ENCODE measurements around the gene STUM.

DNA sequence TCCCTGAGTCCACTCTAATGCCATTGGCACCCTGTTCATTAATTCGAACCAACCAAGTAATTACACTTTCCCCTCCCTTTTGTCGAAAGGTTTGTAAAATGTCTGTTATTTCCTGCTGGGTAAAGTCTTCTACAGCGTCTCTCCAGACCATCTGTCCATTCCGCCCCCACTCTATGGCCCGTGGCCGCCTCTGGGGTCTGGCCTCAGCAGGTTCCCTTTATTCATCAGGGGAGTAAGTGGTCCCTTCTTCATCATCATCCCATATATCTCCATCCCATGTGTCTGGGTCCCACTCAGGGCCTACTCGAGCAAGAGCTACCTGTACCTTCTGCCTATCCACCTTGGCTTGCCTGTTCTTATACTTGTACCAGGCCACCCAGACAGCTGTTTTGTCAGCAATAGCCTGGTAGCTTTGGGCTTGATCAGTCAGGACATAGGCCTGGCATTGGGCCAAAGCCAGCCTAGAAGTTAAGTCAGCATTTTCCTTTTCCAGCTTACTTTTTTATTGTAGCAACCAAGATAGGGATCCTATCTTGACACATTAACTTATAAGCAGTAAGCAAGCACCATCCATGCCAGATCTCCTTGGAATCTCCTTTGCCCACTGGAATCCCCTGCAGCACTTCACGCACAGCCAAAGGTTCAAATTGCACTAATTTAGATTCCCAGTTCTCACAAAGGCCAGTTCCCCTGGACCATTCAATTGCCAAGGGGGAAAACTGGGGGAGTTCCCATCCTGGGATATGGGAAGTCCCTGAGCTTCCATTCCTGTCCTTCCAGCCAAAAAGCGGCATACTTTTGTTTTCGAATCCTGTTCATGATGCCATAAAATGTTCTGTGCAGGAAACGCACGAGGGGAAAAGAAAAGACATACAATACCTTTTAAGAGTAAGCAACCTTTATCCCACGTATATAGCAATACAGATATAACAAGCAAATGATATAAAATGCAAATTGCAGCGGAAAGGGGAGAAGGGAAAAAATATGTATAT, 6.6 kb upstream of the STUM start:
- TF ChIP-seq, protein P1, sequence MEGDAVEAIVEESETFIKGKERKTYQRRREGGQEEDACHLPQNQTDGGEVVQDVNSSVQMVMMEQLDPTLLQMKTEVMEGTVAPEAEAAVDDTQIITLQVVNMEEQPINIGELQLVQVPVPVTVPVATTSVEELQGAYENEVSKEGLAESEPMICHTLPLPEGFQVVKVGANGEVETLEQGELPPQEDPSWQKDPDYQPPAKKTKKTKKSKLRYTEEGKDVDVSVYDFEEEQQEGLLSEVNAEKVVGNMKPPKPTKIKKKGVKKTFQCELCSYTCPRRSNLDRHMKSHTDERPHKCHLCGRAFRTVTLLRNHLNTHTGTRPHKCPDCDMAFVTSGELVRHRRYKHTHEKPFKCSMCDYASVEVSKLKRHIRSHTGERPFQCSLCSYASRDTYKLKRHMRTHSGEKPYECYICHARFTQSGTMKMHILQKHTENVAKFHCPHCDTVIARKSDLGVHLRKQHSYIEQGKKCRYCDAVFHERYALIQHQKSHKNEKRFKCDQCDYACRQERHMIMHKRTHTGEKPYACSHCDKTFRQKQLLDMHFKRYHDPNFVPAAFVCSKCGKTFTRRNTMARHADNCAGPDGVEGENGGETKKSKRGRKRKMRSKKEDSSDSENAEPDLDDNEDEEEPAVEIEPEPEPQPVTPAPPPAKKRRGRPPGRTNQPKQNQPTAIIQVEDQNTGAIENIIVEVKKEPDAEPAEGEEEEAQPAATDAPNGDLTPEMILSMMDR (IDR thresholded peaks at IDR 0.05; ENCODE audit: poor library complexity): no peak
- no peak for TF ChIP-seq EZH2phosphoT487 (IDR thresholded peaks at IDR 0.05; ENCODE audit: low read depth, severe bottlenecking, unreplicated experiment)
